ENCODE data around the gene GPR62.

GRCh38 chr3:51929420-51930003 is 25.7 kb upstream of the GPR62 start:
- TF ChIP-seq CTCF (conservative IDR thresholded peaks at IDR 0.05; ENCODE audit: low read depth, low read length) (no peak), EZH2phosphoT487 (IDR thresholded peaks at IDR 0.05; ENCODE audit: borderline replicate concordance, low read length) (no peak), EZH2 (IDR thresholded peaks at IDR 0.05; ENCODE audit: low read length, unreplicated experiment) (no peak)
